DLD1 (cell line): ENCODE results near the gene CACYBP.
"Not testable (repeated sequence)": the region's sequence is repeated elsewhere in the genome, so short reads cannot be mapped to it uniquely, and the experiment has no call there.

Source experiments
- in situ Hi-C: cut with HindIII; loops from 2 replicates; pipeline ENCODE4 v1.10.0; 2017; ENCODE audit warnings: low sequenced_read_pairs

CACYBP gene

GRCh38 chr1:175002910-175003517 lies 3.3 kb downstream of the CACYBP start:
- in situ Hi-C loops = no loop called here

GRCh38 chr1:175003521-175003920 lies 3.8 kb downstream of the CACYBP start:
- in situ Hi-C loops = no loop called here

GRCh38 chr1:175005085-175005783 lies 5.5 kb downstream of the CACYBP start:
- in situ Hi-C loops = no loop called here

- in situ Hi-C loops = no loop called here
Measured at GRCh38 chr1:175009532-175009931, 9.8 kb downstream of the CACYBP start.

- in situ Hi-C loops = no loop called here
Measured at GRCh38 chr1:175013445-175013844, 13.7 kb downstream of the CACYBP start.

- in situ Hi-C loops = no loop called here
Measured at GRCh38 chr1:175015243-175015642, 15.5 kb downstream of the CACYBP start.

- in situ Hi-C loops = no loop called here
Measured at GRCh38 chr1:175019524-175019923, 19.8 kb downstream of the CACYBP start.

- in situ Hi-C loops = no loop called here
Measured at GRCh38 chr1:175023043-175023921, 23.5 kb downstream of the CACYBP start, which contains the start of gene MRPS14. TSS of gene MRPS14 (minus strand) at chr1:175023425. CDS start at chr1:175023408, 17 bp downstream.

- in situ Hi-C loops = not testable (repeated sequence)
Measured at GRCh38 chr1:175023922-175024242, 24.1 kb downstream of the CACYBP start.

GRCh38 chr1:175024773-175025172 lies 25.0 kb downstream of the CACYBP start:
- in situ Hi-C loops = no loop called here

- in situ Hi-C loops = no loop called here
Measured at GRCh38 chr1:175033953-175034352, 34.2 kb downstream of the CACYBP start.

GRCh38 chr1:175034775-175035174 lies 35.0 kb downstream of the CACYBP start:
- in situ Hi-C loops = no loop called here

- in situ Hi-C loops = no loop called here
Measured at GRCh38 chr1:175035865-175036264, 36.1 kb downstream of the CACYBP start.

- in situ Hi-C loops = no loop called here
Measured at GRCh38 chr1:175036476-175036875, 36.7 kb downstream of the CACYBP start.

- in situ Hi-C loops = no loop called here
Measured at GRCh38 chr1:175037416-175037815, 37.7 kb downstream of the CACYBP start.

- in situ Hi-C loops = no loop called here
Measured at GRCh38 chr1:175040324-175040879, 40.7 kb downstream of the CACYBP start.

- in situ Hi-C loops = no loop called here
Measured at GRCh38 chr1:175042650-175043049, 42.9 kb downstream of the CACYBP start.

- in situ Hi-C loops = no loop called here
Measured at GRCh38 chr1:175043824-175044223, 44.1 kb downstream of the CACYBP start.

GRCh38 chr1:175044591-175044990 lies 44.8 kb downstream of the CACYBP start:
- in situ Hi-C loops = not testable (repeated sequence)

- in situ Hi-C loops = no loop called here
Measured at GRCh38 chr1:175045097-175045496, 45.4 kb downstream of the CACYBP start.

GRCh38 chr1:175045519-175045918 lies 45.8 kb downstream of the CACYBP start:
- in situ Hi-C loops = no loop called here
